GM19239 (cell line): Measurements from ENCODE around the gene SLIT3.

Source experiments
- DNase-seq: peaks from one replicate; pipeline ENCODE4 v3.0.0; 2011; ENCODE audit warnings: low spot score; ENCODE audit not compliant: insufficient read length
- FAIRE-seq: peaks from 2 replicates; lab custom pipeline; 2011; peaks lifted over from hg19 to GRCh38; lab: Jason Lieb, UNC

SLIT3 gene

GRCh38 chr5:168831383-168831782, 469.6 kb downstream of the SLIT3 start:
- no peak for DNase-seq
- no peak for FAIRE-seq

- no peak for DNase-seq
- FAIRE-seq, result no peak
Measured at GRCh38 chr5:168830833-168831232, 470.1 kb downstream of the SLIT3 start.

- DNase-seq (no peak), FAIRE-seq (no peak)
Measured at GRCh38 chr5:168829922-168830417, 471.0 kb downstream of the SLIT3 start.

GRCh38 chr5:168829044-168829443, 471.9 kb downstream of the SLIT3 start:
- no peak for DNase-seq
- FAIRE-seq, result no peak

- FAIRE-seq, result no peak
- DNase-seq, result no peak
Measured at GRCh38 chr5:168827636-168828035, 473.3 kb downstream of the SLIT3 start.

GRCh38 chr5:168826246-168826725, 474.7 kb downstream of the SLIT3 start:
- DNase-seq (no peak), FAIRE-seq (no peak)

GRCh38 chr5:168822745-168823281, 478.1 kb downstream of the SLIT3 start:
- FAIRE-seq (no peak), DNase-seq (no peak)

GRCh38 chr5:168822248-168822744, 478.6 kb downstream of the SLIT3 start:
- DNase-seq (no peak), FAIRE-seq (no peak)

GRCh38 chr5:168820874-168821273, 480.1 kb downstream of the SLIT3 start:
- FAIRE-seq, result no peak

GRCh38 chr5:168819004-168819621, 481.8 kb downstream of the SLIT3 start:
- FAIRE-seq (no peak), DNase-seq (no peak)

More at GRCh38 chr5:168820874-168821273, 480.1 kb downstream of the SLIT3 start:
- no peak for DNase-seq

- FAIRE-seq (no peak), DNase-seq (no peak)
Measured at GRCh38 chr5:168818558-168818957, 482.4 kb downstream of the SLIT3 start.

GRCh38 chr5:168817591-168817990, 483.3 kb downstream of the SLIT3 start:
- no peak for DNase-seq
- FAIRE-seq, result no peak

- no peak for FAIRE-seq
Measured at GRCh38 chr5:168816661-168817060, 484.3 kb downstream of the SLIT3 start.

GRCh38 chr5:168813184-168813968, 487.6 kb downstream of the SLIT3 start:
- DNase-seq (no peak), FAIRE-seq (no peak)

More at GRCh38 chr5:168816661-168817060, 484.3 kb downstream of the SLIT3 start:
- DNase-seq, result no peak

- no peak for DNase-seq
- no peak for FAIRE-seq
Measured at GRCh38 chr5:168810641-168811040, 490.3 kb downstream of the SLIT3 start.

- no peak for FAIRE-seq
Measured at GRCh38 chr5:168809218-168809617, 491.7 kb downstream of the SLIT3 start.

GRCh38 chr5:168808051-168808616, 492.8 kb downstream of the SLIT3 start:
- DNase-seq, result no peak
- FAIRE-seq, result no peak

More at GRCh38 chr5:168809218-168809617, 491.7 kb downstream of the SLIT3 start:
- DNase-seq, result no peak

- FAIRE-seq (no peak), DNase-seq (no peak)
Measured at GRCh38 chr5:168807287-168807686, 493.7 kb downstream of the SLIT3 start.

- DNase-seq, result no peak
- no peak for FAIRE-seq
Measured at GRCh38 chr5:168803541-168803940, 497.4 kb downstream of the SLIT3 start.

GRCh38 chr5:168802337-168802736, 498.6 kb downstream of the SLIT3 start:
- DNase-seq (no peak), FAIRE-seq (no peak)
